MM.1S (cell line): ENCODE data around the gene F2.
"Not testable (repeated sequence)": the region's sequence is repeated elsewhere in the genome, so short reads cannot be mapped to it uniquely, and the experiment has no call there.

ENCODE experiments used
- DNase-seq: peaks from one replicate; pipeline ENCODE4 v3.0.0-alpha.2; 2015
- H2AFZ ChIP-seq: fragments of 300-600 bp; sonication (generic); 2 replicates; pipeline ENCODE4 v1.6.0; 2016; ENCODE audit warnings: antibody characterized with exemption, low read length
- H3F3A ChIP-seq: fragments of 300-600 bp; sonication (generic); 2 replicates; pipeline ENCODE4 v1.6.1; 2016; ENCODE audit warnings: mild to moderate bottlenecking, antibody characterized with exemption, low read length, moderate library complexity, mixed read lengths; ENCODE audit not compliant: insufficient read depth
- H3K27ac ChIP-seq: fragments of 300-600 bp; sonication (generic); 2 replicates; pipeline ENCODE4 v1.5.1; 2016; ENCODE audit warnings: mild to moderate bottlenecking, low read length
- H3K27me3 ChIP-seq: fragments of 300-600 bp; sonication (generic); replicated peaks from 2 replicates; pipeline ENCODE4 v1.6.0; 2016; ENCODE audit warnings: low read length; ENCODE audit not compliant: insufficient read depth
- H3K36me3 ChIP-seq: fragments of 300-600 bp; sonication (generic); replicated peaks from 2 replicates; pipeline ENCODE4 v1.6.1; 2016; ENCODE audit warnings: mild to moderate bottlenecking, low read length, mixed read lengths; ENCODE audit not compliant: insufficient read depth
- H3K4me1 ChIP-seq: fragments of 300-600 bp; sonication (generic); 2 replicates; pipeline ENCODE4 v1.6.1; 2016; ENCODE audit warnings: low read length, mixed read lengths
- H3K4me2 ChIP-seq: fragments of 300-600 bp; sonication (generic); 2 replicates; pipeline ENCODE4 v1.6.0; 2016; ENCODE audit warnings: low read depth, low read length
- H3K4me3 ChIP-seq: fragments of 300-600 bp; sonication (generic); 2 replicates; pipeline ENCODE4 v1.5.1; 2016; ENCODE audit warnings: low read length, mixed read lengths
- H3K79me2 ChIP-seq: fragments of 300-600 bp; sonication (generic); 2 replicates; pipeline ENCODE4 v1.6.1; 2016; ENCODE audit warnings: mixed run types, low read length, mixed read lengths
- H3K9ac ChIP-seq: fragments of 300-600 bp; sonication (generic); 2 replicates; pipeline ENCODE4 v1.6.1; 2016; ENCODE audit warnings: low read length, mixed read lengths
- H3K9me2 ChIP-seq: fragments of 300-600 bp; sonication (generic); replicated peaks from 2 replicates; pipeline ENCODE4 v1.6.1; 2016; ENCODE audit warnings: mild to moderate bottlenecking, low read length, mixed read lengths; ENCODE audit not compliant: insufficient read depth
- H3K9me3 ChIP-seq: fragments of 300-600 bp; sonication (generic); replicated peaks from 2 replicates; pipeline ENCODE4 v1.6.1; 2016; ENCODE audit warnings: mild to moderate bottlenecking, low read length, mixed read lengths; ENCODE audit not compliant: insufficient read depth
- H4K20me1 ChIP-seq: fragments of 300-600 bp; sonication (generic); 2 replicates; pipeline ENCODE4 v1.6.1; 2016; ENCODE audit warnings: mild to moderate bottlenecking, low read length, moderate library complexity, mixed read lengths; ENCODE audit not compliant: insufficient read depth
- CTCF ChIP-seq: fragments of 300-600 bp; sonication (generic); IDR thresholded peaks from 2 replicates; pipeline ENCODE4 v1.5.1; 2016; ENCODE audit warnings: antibody characterized with exemption, low read length, mixed read lengths
- EZH2 ChIP-seq: fragments of 300-600 bp; sonication (generic); optimal IDR thresholded peaks from 2 replicates; pipeline ENCODE3; 2017; ENCODE audit warnings: low read depth, mild to moderate bottlenecking, antibody characterized with exemption, low read length, mixed read lengths
- EZH2phosphoT487 ChIP-seq: fragments of 300-600 bp; sonication (generic); IDR thresholded peaks from 2 replicates; pipeline ENCODE4 v1.6.1; 2018; ENCODE audit warnings: antibody characterized with exemption, low read length

The F2 gene

GRCh38 chr11:46701078-46701654, 17.8 kb upstream of the F2 start:
- peaks cover 3% of the 10 kb centered on the region; the same call in 1 of the 2 replicates for H3F3A ChIP-seq
- H3K9me3 ChIP-seq: no peaks in the 10 kb centered on the region
- H3K9me2 ChIP-seq: no peaks in the 10 kb centered on the region
- H3K4me3 ChIP-seq: peak overlapping the region; percentile 91
- peaks cover 3% of the 10 kb centered on the region; the same call in 1 of the 2 replicates for H3K4me1 ChIP-seq
- H3K79me2 ChIP-seq: peaks cover 69% of the 10 kb centered on the region
- DNase-seq: no peak
- H4K20me1 ChIP-seq: no peaks in the 10 kb centered on the region
- peak overlapping the region; percentile 94 for H3K9ac ChIP-seq
- peak overlapping the region; percentile 97 for H3K4me2 ChIP-seq
- H3K27ac ChIP-seq: peak overlapping the region; percentile 67; the same call in 1 of the 2 replicates
- TF ChIP-seq EZH2: no peak
- TF ChIP-seq CTCF: no peak
- TF ChIP-seq EZH2phosphoT487: no peak
- H3K27me3 ChIP-seq: no peaks in the 10 kb centered on the region
- H3K36me3 ChIP-seq: no peaks in the 10 kb centered on the region; the same call in none of the 2 replicates
- peak overlapping the region; percentile 93 for H2AFZ ChIP-seq

- no peak overlapping the region for H3K4me3 ChIP-seq
- H3K4me2 ChIP-seq: no peak overlapping the region
- no peaks in the 10 kb centered on the region for H3K9me2 ChIP-seq
- H3K4me1 ChIP-seq: peaks cover 3% of the 10 kb centered on the region; the same call in 1 of the 2 replicates
- no peak for DNase-seq
- no peak overlapping the region for H3K9ac ChIP-seq
- H2AFZ ChIP-seq: no peak overlapping the region
- H3K27me3 ChIP-seq: no peaks in the 10 kb centered on the region
- TF ChIP-seq EZH2phosphoT487: no peak
- no peak for TF ChIP-seq EZH2
- no peak for TF ChIP-seq CTCF
- no peaks in the 10 kb centered on the region; the same call in none of the 2 replicates for H3K36me3 ChIP-seq
- H3F3A ChIP-seq: peaks cover 2% of the 10 kb centered on the region; the same call in 1 of the 2 replicates
- peaks cover 34% of the 10 kb centered on the region for H3K79me2 ChIP-seq
- H4K20me1 ChIP-seq: no peaks in the 10 kb centered on the region
- no peaks in the 10 kb centered on the region for H3K9me3 ChIP-seq
- no peak overlapping the region for H3K27ac ChIP-seq
Observed at GRCh38 chr11:46705070-46705688, 13.8 kb upstream of the F2 start.

GRCh38 chr11:46706886-46707285, 12.1 kb upstream of the F2 start:
- Histone ChIP-seq H3K27ac (no peak overlapping the region), H2AFZ (no peak overlapping the region), H4K20me1 (no peaks in the 10 kb centered on the region), H3K36me3 (no peaks in the 10 kb centered on the region; the same call in none of the 2 replicates), H3K4me1 (0 out of 2 replicates have a peak, but pooled peaks cover under 1% of the 10 kb centered on the region), H3K27me3 (no peaks in the 10 kb centered on the region), H3F3A (no peaks in the 10 kb centered on the region), H3K9me3 (no peaks in the 10 kb centered on the region), H3K79me2 (peaks cover 20% of the 10 kb centered on the region), H3K9me2 (no peaks in the 10 kb centered on the region), H3K4me2 (no peak overlapping the region), H3K9ac (no peak overlapping the region), H3K4me3 (no peak overlapping the region)
- TF ChIP-seq EZH2 (no peak), CTCF (no peak), EZH2phosphoT487 (no peak)
- DNase-seq: no peak

GRCh38 chr11:46709351-46709750, 9.7 kb upstream of the F2 start:
- not testable (repeated sequence) for H3K36me3 ChIP-seq, H3K9me2 ChIP-seq, H3K9ac ChIP-seq, DNase-seq, H2AFZ ChIP-seq, H3K79me2 ChIP-seq, H4K20me1 ChIP-seq, H3K4me1 ChIP-seq, H3K4me3 ChIP-seq, H3K27me3 ChIP-seq, H3K4me2 ChIP-seq, H3F3A ChIP-seq, H3K27ac ChIP-seq, H3K9me3 ChIP-seq
